ENCODE measurements around the gene JAK1.

The JAK1 gene

GRCh38 chr1:64967381-64967780, 1.0 kb upstream of the JAK1 start:
- Histone ChIP-seq H3K27me3 (replicated peaks; ENCODE audit: insufficient read depth, low read length) (no peaks in the 10 kb centered on the region), H3K9ac (ENCODE audit: low read length) (peak overlapping the region; percentile 72), H2AFZ (ENCODE audit: low read length) (peak overlapping the region; percentile 32), H3K9me3 (replicated peaks; ENCODE audit: insufficient read depth, low read length) (no peaks in the 10 kb centered on the region), H4K20me1 (ENCODE audit: insufficient read depth, low read length) (peaks cover 2% of the 10 kb centered on the region; the same call in 1 of the 2 replicates), H3K4me3 (ENCODE audit: low read length) (peak overlapping the region; percentile 71), H3F3A (ENCODE audit: insufficient read depth, low read length) (peaks cover 20% of the 10 kb centered on the region), H3K79me2 (ENCODE audit: low read length) (peaks cover 37% of the 10 kb centered on the region), H3K9me2 (replicated peaks; ENCODE audit: insufficient read depth, low read length) (no peaks in the 10 kb centered on the region), H3K4me1 (ENCODE audit: low read length) (peaks cover 27% of the 10 kb centered on the region), H3K27ac (ENCODE audit: low read length) (peak overlapping the region; percentile 86), H3K4me2 (ENCODE audit: low read depth, low read length) (peak overlapping the region; percentile 90), H3K36me3 (replicated peaks; ENCODE audit: insufficient read depth, low read length) (no peaks in the 10 kb centered on the region)
- DNase-seq: peak; percentile 81
- TF ChIP-seq EZH2 (optimal IDR thresholded peaks at IDR 0.05; ENCODE audit: low read depth, low read length) (no peak), CTCF (IDR thresholded peaks at IDR 0.05; ENCODE audit: low read length) (no peak), EZH2phosphoT487 (IDR thresholded peaks at IDR 0.05; ENCODE audit: low read length) (no peak)

- Histone ChIP-seq H3K9ac (ENCODE audit: low read length) (peak overlapping the region; percentile 94), H3K27ac (ENCODE audit: low read length) (peak overlapping the region; percentile 70), H3K4me3 (ENCODE audit: low read length) (peak overlapping the region; percentile 96), H3F3A (ENCODE audit: insufficient read depth, low read length) (peaks cover 38% of the 10 kb centered on the region), H3K79me2 (ENCODE audit: low read length) (peaks cover 54% of the 10 kb centered on the region), H2AFZ (ENCODE audit: low read length) (peak overlapping the region; percentile 45; the same call in 1 of the 2 replicates), H3K4me2 (ENCODE audit: low read depth, low read length) (peak overlapping the region; percentile 43), H3K36me3 (replicated peaks; ENCODE audit: insufficient read depth, low read length) (no peaks in the 10 kb centered on the region), H3K27me3 (replicated peaks; ENCODE audit: insufficient read depth, low read length) (no peaks in the 10 kb centered on the region), H4K20me1 (ENCODE audit: insufficient read depth, low read length) (peaks cover 5% of the 10 kb centered on the region), H3K9me3 (replicated peaks; ENCODE audit: insufficient read depth, low read length) (no peaks in the 10 kb centered on the region), H3K4me1 (ENCODE audit: low read length) (peaks cover 46% of the 10 kb centered on the region), H3K9me2 (replicated peaks; ENCODE audit: insufficient read depth, low read length) (no peaks in the 10 kb centered on the region)
- peak; percentile 86 for DNase-seq
- no peak for TF ChIP-seq EZH2phosphoT487 (IDR thresholded peaks at IDR 0.05; ENCODE audit: low read length)
- TF ChIP-seq CTCF (IDR thresholded peaks at IDR 0.05; ENCODE audit: low read length): no peak
- no peak for TF ChIP-seq EZH2 (optimal IDR thresholded peaks at IDR 0.05; ENCODE audit: low read depth, low read length)
Measured at GRCh38 chr1:64965366-64966157, 787 bp downstream of the JAK1 start.

- Histone ChIP-seq H3K9ac (ENCODE audit: low read length) (no peak overlapping the region), H3K9me3 (replicated peaks; ENCODE audit: insufficient read depth, low read length) (no peaks in the 10 kb centered on the region), H3K27me3 (replicated peaks; ENCODE audit: insufficient read depth, low read length) (no peaks in the 10 kb centered on the region), H2AFZ (ENCODE audit: low read length) (no peak overlapping the region), H3K36me3 (replicated peaks; ENCODE audit: insufficient read depth, low read length) (no peaks in the 10 kb centered on the region), H3K9me2 (replicated peaks; ENCODE audit: insufficient read depth, low read length) (no peaks in the 10 kb centered on the region), H3K4me1 (ENCODE audit: low read length) (peaks cover 62% of the 10 kb centered on the region), H3K79me2 (ENCODE audit: low read length) (peaks cover 75% of the 10 kb centered on the region), H3K27ac (ENCODE audit: low read length) (no peak overlapping the region), H3K4me2 (ENCODE audit: low read depth, low read length) (no peak overlapping the region), H4K20me1 (ENCODE audit: insufficient read depth, low read length) (peaks cover 21% of the 10 kb centered on the region), H3F3A (ENCODE audit: insufficient read depth, low read length) (peaks cover 43% of the 10 kb centered on the region), H3K4me3 (ENCODE audit: low read length) (no peak overlapping the region)
- TF ChIP-seq EZH2phosphoT487 (IDR thresholded peaks at IDR 0.05; ENCODE audit: low read length) (no peak), EZH2 (optimal IDR thresholded peaks at IDR 0.05; ENCODE audit: low read depth, low read length) (no peak), CTCF (IDR thresholded peaks at IDR 0.05; ENCODE audit: low read length) (no peak)
- DNase-seq: no peak
Measured at GRCh38 chr1:64963466-64963865, 2.9 kb downstream of the JAK1 start.

All from MM.1S (cell line).